Naive thymus-derived CD4-positive, alpha-beta T cell (primary cell): Measurements from ENCODE around the gene AP2B1. TPM values are rescaled to one million over a fixed set of nuclear protein-coding genes. Genes with fewer than 3 reads are reported as not detected.

Experiments
- ATAC-seq: fragments of 150-1000 bp; cut with Tn5 transposase; 2 replicates; pipeline ENCODE4 v1.10.0; 2021; ENCODE audit warnings: mild to moderate bottlenecking, moderate library complexity
- CTCF ChIA-PET: fragments of 350-600 bp; sonication (Branson Sonifier 250); formaldehyde crosslinking; loops from one replicate; lab custom pipeline; 2021; ENCODE audit warnings: antibody characterized with exemption; lab: Charles Lee
- POLR2A ChIA-PET: fragments of 350-600 bp; sonication (Branson Sonifier 250); formaldehyde crosslinking; loops from one replicate; lab custom pipeline; 2021; ENCODE audit warnings: antibody characterized with exemption, inconsistent platforms; lab: Charles Lee
- DNase-seq, 9 donors: peaks; one replicate each; pipeline versions ENCODE4 v3.0.0 to v3.0.0-alpha.2; 2020 to 2022; ENCODE audit warnings: mixed read lengths in 1 of 9
- H3K27ac ChIP-seq: one replicate; pipeline ENCODE4 v1.7.0; 2013; ENCODE audit warnings: mild to moderate bottlenecking, low read depth, low read length, moderate library complexity
- H3K27me3 ChIP-seq, 2 donors: one replicate each; pipeline ENCODE4 v1.7.0; 2013; ENCODE audit warnings: low read length in 2 of 2, mild to moderate bottlenecking in 2 of 2, moderate library complexity in 2 of 2; ENCODE audit not compliant: control insufficient read depth in 2 of 2, insufficient read depth in 2 of 2
- H3K36me3 ChIP-seq, 3 experiments: 1 replicate in 2 of 3; 2 replicates in 1 of 3; pipeline ENCODE4 v1.7.0; 2013; ENCODE audit warnings: low read length in 3 of 3, mild to moderate bottlenecking in 3 of 3, moderate library complexity in 1 of 3; ENCODE audit not compliant: insufficient read depth in 3 of 3, control insufficient read depth in 2 of 3
- H3K4me1 ChIP-seq, 2 donors: one replicate each; pipeline ENCODE4 v1.7.0; 2013; ENCODE audit warnings: low read length in 2 of 2, mild to moderate bottlenecking in 2 of 2, moderate library complexity in 1 of 2; ENCODE audit not compliant: control insufficient read depth in 2 of 2, insufficient read depth in 2 of 2
- H3K4me3 ChIP-seq: 2 replicates; pipeline ENCODE4 v1.7.0; 2013; ENCODE audit warnings: mild to moderate bottlenecking, low read length
- H3K9me3 ChIP-seq, 3 experiments: 1 replicate in 2 of 3; 2 replicates in 1 of 3; pipeline ENCODE4 v1.7.0; 2013; ENCODE audit warnings: low read length in 3 of 3; ENCODE audit not compliant: control insufficient read depth in 2 of 3
- H3K27ac Mint-ChIP-seq, 9 donors: one replicate each; pipeline ENCODE4 v1.8.0; 2020 to 2022; ENCODE audit warnings: mixed read lengths in 9 of 9, mild to moderate bottlenecking in 8 of 9, moderate library complexity in 5 of 9, inconsistent platforms in 2 of 9
- H3K27me3 Mint-ChIP-seq, 5 donors: one replicate each; pipeline ENCODE4 v1.8.0; 2021 to 2022; ENCODE audit warnings: mixed read lengths in 5 of 5, mild to moderate bottlenecking in 1 of 5
- H3K36me3 Mint-ChIP-seq, 5 donors: one replicate each; pipeline ENCODE4 v1.8.0; 2020 to 2022; ENCODE audit warnings: mixed read lengths in 5 of 5, mild to moderate bottlenecking in 3 of 5, inconsistent platforms in 1 of 5
- H3K4me1 Mint-ChIP-seq, 7 donors: one replicate each; pipeline ENCODE4 v1.8.0; 2020 to 2022; ENCODE audit warnings: mixed read lengths in 7 of 7, mild to moderate bottlenecking in 3 of 7, inconsistent platforms in 1 of 7
- H3K4me3 Mint-ChIP-seq, 10 donors: one replicate each; pipeline ENCODE4 v1.8.0; 2020 to 2022; ENCODE audit warnings: mild to moderate bottlenecking in 10 of 10, mixed read lengths in 10 of 10, moderate library complexity in 6 of 10, inconsistent platforms in 2 of 10
- H3K9me3 Mint-ChIP-seq, 11 donors: one replicate each; pipeline ENCODE4 v1.8.0; 2020 to 2022; ENCODE audit warnings: mixed read lengths in 11 of 11, mild to moderate bottlenecking in 4 of 11, inconsistent platforms in 1 of 11, moderate library complexity in 1 of 11
- intact Hi-C, 2 donors: fragments of 100-400 bp; cut with micrococcal nuclease; formaldehyde crosslinking; loops; one replicate each; pipeline ENCODE4 v1.15.1; 2023
- polyA plus RNA-seq, 2 donors: library from polyadenylated mRNA; unstranded; fragments of 300-500 nt; fragmentation: Illumina TruSeq; gene quantifications; one replicate each; pipeline ENCODE4 v1.2.3, GENCODE V29; 2021
- total RNA-seq, 6 experiments: library from RNA in 5 of 6; stranded (reverse) in 5 of 6; gene quantifications; 1 replicate in 5 of 6; 2 replicates in 1 of 6; pipeline ENCODE4 v1.2.3 and lab custom pipeline; 2021 to 2026

The AP2B1 gene
- total and polyA plus RNA-seq, 7 experiments from 2014 or later: 49.0 to 197 (median 102) TPM

GRCh38 chr17:35745749-35746320 is 158.7 kb downstream of the AP2B1 start:
- Histone ChIP-seq H3K27me3 (peaks cover 0 to 14% of the 10 kb centered on the region in 2 donors), H3K4me3 (no peak overlapping the region), H3K36me3 (no peaks in the 10 kb centered on the region), H3K4me1 (no peaks in the 10 kb centered on the region), H3K9me3 (no peaks in the 10 kb centered on the region), H3K27ac (no peak overlapping the region)
- no peak for DNase-seq
- CTCF ChIA-PET: interaction anchor here (0.5 to 7.3 kb wide), 3 partner anchors 17 to 137 kb away, joined by 3 to 93 read pairs (median 3); no protein-coding TSS in a partner anchor
- Mint-ChIP-seq H3K4me3 (no peak overlapping the region), H3K27ac (no peak overlapping the region), H3K9me3 (peaks cover 0 to 1% (median 0%) of the 10 kb centered on the region in 11 donors), H3K27me3 (peaks cover 39 to 49% (median 47%) of the 10 kb centered on the region in 5 donors), H3K4me1 (peaks cover 0 to 24% (median 11%) of the 10 kb centered on the region in 7 donors), H3K36me3 (no peaks in the 10 kb centered on the region)
- intact Hi-C loops: loop anchor here (2.0 to 10.0 kb wide), 5 partner anchors 201 to 629 kb away; partner anchors contain the start of genes NLE1 (in 1 of the 2), RAD51D (in 1 of the 2) and UNC45B (in 1 of the 2)
- ATAC-seq: no peak
- POLR2A ChIA-PET: interaction anchor here (0.6 kb wide), 1 partner anchor 1305 kb away, joined by 3 read pairs; no protein-coding TSS in a partner anchor

DNA sequence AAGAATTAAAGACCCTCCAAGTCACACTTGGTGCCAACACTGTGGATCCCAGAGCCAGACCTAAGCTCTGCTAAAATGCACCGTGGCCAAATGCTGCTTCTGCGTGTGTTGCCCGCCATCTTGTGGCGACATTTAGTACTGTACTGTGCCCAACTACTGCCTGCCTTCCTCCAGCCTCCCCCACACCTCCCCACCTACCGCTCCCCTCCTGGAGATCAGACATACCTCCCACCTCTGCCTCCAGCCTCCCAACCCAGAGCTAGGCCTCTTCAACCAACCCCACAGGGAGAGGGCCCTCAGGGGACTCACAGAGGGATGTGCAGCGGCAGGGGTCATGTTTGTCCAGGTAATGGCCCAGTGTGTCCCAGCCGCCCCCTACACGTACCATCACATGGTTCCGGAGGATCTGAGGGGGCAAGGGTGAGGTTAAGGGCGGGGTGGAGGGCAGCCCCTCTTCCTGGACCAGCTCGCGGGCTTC is 160.5 kb downstream of the AP2B1 start:
- ChIA-PET POLR2A (interaction anchor here (0.5 to 1.4 kb wide), 2 partner anchors 61 to 486 kb away, joined by 3 read pairs; partner anchors contain the start of gene TAF15), CTCF (interaction anchor here (0.5 to 7.3 kb wide), 26 partner anchors 9 to 1593 kb away, joined by 3 to 93 read pairs (median 4); partner anchors contain the start of genes PEX12, RAD51D, RASL10B and TAF15)
- DNase-seq (peak; percentile 61 to 83 (median 75)), ATAC-seq (peak; percentile 93)
- no peaks in the 10 kb centered on the region for H3K9me3 ChIP-seq
- H3K27ac ChIP-seq: no peak overlapping the region
- H3K4me3 ChIP-seq: no peak overlapping the region
- H3K4me3 Mint-ChIP-seq: no peak overlapping the region
- no peaks in the 10 kb centered on the region for H3K36me3 Mint-ChIP-seq
- H3K27me3 Mint-ChIP-seq: peaks cover 35 to 50% (median 42%) of the 10 kb centered on the region in 5 donors
- H3K4me1 Mint-ChIP-seq: peaks cover 0 to 21% (median 3%) of the 10 kb centered on the region in 7 donors
- H3K27me3 ChIP-seq: peaks cover 0 to 10% of the 10 kb centered on the region in 2 donors
- no peak overlapping the region for H3K27ac Mint-ChIP-seq
- H3K9me3 Mint-ChIP-seq: peaks cover 0 to 1% (median 0%) of the 10 kb centered on the region in 11 donors
- intact Hi-C loops: loop anchor here (1.0 to 10.0 kb wide), 12 partner anchors 34 to 1327 kb away; partner anchors contain the start of genes NLE1 (in 1 of the 2), RAD51D (in 1 of the 2) and UNC45B (in 1 of the 2)
- H3K4me1 ChIP-seq: no peaks in the 10 kb centered on the region
- no peaks in the 10 kb centered on the region for H3K36me3 ChIP-seq

- Histone ChIP-seq H3K4me3 (no peak overlapping the region), H3K27ac (no peak overlapping the region), H3K4me1 (no peaks in the 10 kb centered on the region), H3K36me3 (no peaks in the 10 kb centered on the region), H3K9me3 (no peaks in the 10 kb centered on the region), H3K27me3 (peaks cover 0 to 10% of the 10 kb centered on the region in 2 donors)
- Mint-ChIP-seq H3K27ac (no peak overlapping the region), H3K4me3 (no peak overlapping the region), H3K27me3 (peaks cover 34 to 51% (median 42%) of the 10 kb centered on the region in 5 donors), H3K9me3 (peaks cover 0 to 1% (median 0%) of the 10 kb centered on the region in 11 donors), H3K4me1 (peaks cover 0 to 21% (median 3%) of the 10 kb centered on the region in 7 donors), H3K36me3 (no peaks in the 10 kb centered on the region)
- intact Hi-C loops: loop anchor here (5.0 to 10.0 kb wide), 3 partner anchors 204 to 631 kb away; partner anchors contain the start of genes NLE1 (in 1 of the 2), RAD51D (in 1 of the 2) and UNC45B (in 1 of the 2)
- POLR2A ChIA-PET: no interaction called here
- no peak for ATAC-seq
- DNase-seq: no peak
- CTCF ChIA-PET: interaction anchor here (1.0 to 7.3 kb wide), 6 partner anchors 9 to 192 kb away, joined by 3 to 93 read pairs (median 5); no protein-coding TSS in a partner anchor
Observed at GRCh38 chr17:35748341-35748841, 161.3 kb downstream of the AP2B1 start.

DNA sequence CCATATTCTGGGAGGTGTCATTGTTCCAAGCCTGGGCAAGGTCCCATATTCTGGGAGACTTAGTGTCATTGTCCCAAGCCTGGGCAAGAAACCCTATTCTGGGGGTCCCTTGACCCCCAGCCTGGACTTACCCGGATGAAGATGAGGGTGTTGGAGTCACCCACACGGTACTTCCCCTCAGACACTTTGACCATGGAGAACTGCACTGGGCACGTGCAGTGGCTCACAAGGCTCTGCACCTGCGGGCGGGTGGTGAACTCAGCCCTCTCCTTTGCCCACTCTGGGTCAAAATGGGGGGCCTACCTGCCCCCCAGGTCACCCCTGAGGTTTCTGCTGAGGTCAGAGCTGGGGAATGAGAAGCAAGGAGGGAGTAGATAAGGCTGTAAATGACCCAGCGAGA is 161.9 kb downstream of the AP2B1 start:
- no peak for DNase-seq
- Histone ChIP-seq H3K27me3 (peaks cover 0 to 10% of the 10 kb centered on the region in 2 donors), H3K36me3 (no peaks in the 10 kb centered on the region), H3K4me1 (no peaks in the 10 kb centered on the region), H3K4me3 (no peak overlapping the region), H3K9me3 (no peaks in the 10 kb centered on the region), H3K27ac (no peak overlapping the region)
- no peak for ATAC-seq
- Mint-ChIP-seq H3K36me3 (no peaks in the 10 kb centered on the region), H3K4me1 (peaks cover 0 to 21% (median 3%) of the 10 kb centered on the region in 7 donors), H3K27me3 (peaks cover 29 to 47% (median 38%) of the 10 kb centered on the region in 5 donors), H3K9me3 (peaks cover 0 to 1% (median 0%) of the 10 kb centered on the region in 11 donors), H3K4me3 (no peak overlapping the region), H3K27ac (no peak overlapping the region)
- POLR2A ChIA-PET: interaction anchor here (0.8 to 1.3 kb wide), 2 partner anchors 60 to 62 kb away, joined by 4 to 6 read pairs; partner anchors contain the start of gene TAF15
- CTCF ChIA-PET: interaction anchor here (1.3 to 7.3 kb wide), 2 partner anchors 13 to 135 kb away, joined by 7 to 93 read pairs; no protein-coding TSS in a partner anchor
- intact Hi-C loops: loop anchor here (5.0 to 10.0 kb wide), 3 partner anchors 204 to 632 kb away; partner anchors contain the start of genes NLE1 (in 1 of the 2), RAD51D (in 1 of the 2) and UNC45B (in 1 of the 2)

GRCh38 chr17:35749560-35750412 is 162.7 kb downstream of the AP2B1 start:
- Histone ChIP-seq H3K27ac (no peak overlapping the region), H3K36me3 (no peaks in the 10 kb centered on the region), H3K27me3 (peaks cover 0 to 10% of the 10 kb centered on the region in 2 donors), H3K4me1 (no peaks in the 10 kb centered on the region), H3K4me3 (no peak overlapping the region), H3K9me3 (no peaks in the 10 kb centered on the region)
- intact Hi-C loops: loop anchor here (5.0 to 10.0 kb wide), 3 partner anchors 205 to 632 kb away; partner anchors contain the start of genes NLE1 (in 1 of the 2), RAD51D (in 1 of the 2) and UNC45B (in 1 of the 2)
- ChIA-PET POLR2A (interaction anchor here (0.8 to 1.3 kb wide), 2 partner anchors 59 to 62 kb away, joined by 4 to 6 read pairs; partner anchors contain the start of gene TAF15), CTCF (interaction anchor here (1.3 to 7.3 kb wide), 2 partner anchors 14 to 136 kb away, joined by 7 to 93 read pairs; no protein-coding TSS in a partner anchor)
- Mint-ChIP-seq H3K27ac (peak overlapping the region in 1 of 9 donors; percentile 17), H3K27me3 (peaks cover 29 to 47% (median 36%) of the 10 kb centered on the region in 5 donors), H3K4me3 (peak overlapping the region in 3 of 10 donors; percentile 9 to 47 (median 13)), H3K36me3 (no peaks in the 10 kb centered on the region), H3K9me3 (peaks cover 0 to 1% (median 0%) of the 10 kb centered on the region in 11 donors), H3K4me1 (peaks cover 0 to 21% (median 3%) of the 10 kb centered on the region in 7 donors)
- no peak for ATAC-seq
- no peak for DNase-seq
